Tibial nerve (tissue), 3 donors: ENCODE measurements around the gene AKR1C2.

Experiments
- CTCF ChIP-seq, 5 experiments: fragments of 200-600 bp in 3 of 5; fragments of 450-650 bp in 2 of 5; sonication (generic) in 3 of 5; IDR thresholded peaks; one replicate each; pipeline ENCODE4 v1.5.1; 2016 to 2019; ENCODE audit warnings: antibody characterized with exemption in 5 of 5, mild to moderate bottlenecking in 3 of 5, moderate library complexity in 2 of 5
- POLR2A ChIP-seq, 2 donors: fragments of 450-650 bp; IDR thresholded peaks; one replicate each; pipeline ENCODE4 v1.6.1; 2017; ENCODE audit warnings: antibody characterized with exemption in 2 of 2, mild to moderate bottlenecking in 2 of 2, moderate library complexity in 2 of 2

GRCh38 chr10:4984223-4984622 is 19.4 kb downstream of the AKR1C2 start:
- TF ChIP-seq CTCF (IDR thresholded peaks at IDR 0.05): no peak
- TF ChIP-seq POLR2A (IDR thresholded peaks at IDR 0.05): no peak
